Activated T-cell treated with anti-CD3 and anti-CD28 coated beads, Interleukin-2, amount 50 U/mL, for 4 hours (primary cell): Measurements from ENCODE around the gene RETN. TPM values are rescaled to one million over a fixed set of nuclear protein-coding genes. Genes with fewer than 3 reads are reported as not detected.
"Not testable (repeated sequence)": the region's sequence is repeated elsewhere in the genome, so short reads cannot be mapped to it uniquely, and the experiment has no call there.

Experiments used
- ATAC-seq, 2 donors: fragments of 200-7000 bp; cut with Tn5 transposase; one replicate each; pipeline ENCODE4 v1.10.0; 2021
- DNase-seq: peaks from one replicate; pipeline ENCODE4 v3.0.0-alpha.2; 2020
- H3K27me3 Mint-ChIP-seq: one replicate; pipeline ENCODE4 v1.8.0; 2021; ENCODE audit warnings: low read depth, mixed read lengths
- H3K36me3 Mint-ChIP-seq: one replicate; pipeline ENCODE4 v1.8.0; 2022; ENCODE audit warnings: mixed read lengths; ENCODE audit not compliant: insufficient read depth
- H3K4me1 Mint-ChIP-seq: one replicate; pipeline ENCODE4 v1.8.0; 2021; ENCODE audit warnings: low read depth, mixed read lengths
- H3K4me3 Mint-ChIP-seq: one replicate; pipeline ENCODE4 v1.8.0; 2021; ENCODE audit warnings: mild to moderate bottlenecking, moderate library complexity, mixed read lengths
- H3K9me3 Mint-ChIP-seq: one replicate; pipeline ENCODE4 v1.8.0; 2021; ENCODE audit warnings: mixed read lengths
- total RNA-seq, 3 donors: library from RNA; stranded (reverse); gene quantifications; one replicate each; pipeline ENCODE4 v1.2.1, GENCODE V29; 2021

The RETN gene
- total RNA-seq, 3 donors from 2014 or later: not detected

GRCh38 chr19:7643629-7644549, 25.0 kb upstream of the RETN start:
- H3K9me3 Mint-ChIP-seq, H3K36me3 Mint-ChIP-seq, H3K27me3 Mint-ChIP-seq, H3K4me3 Mint-ChIP-seq, ATAC-seq, DNase-seq: not testable (repeated sequence)
- H3K4me1 Mint-ChIP-seq: peaks cover 16% of the 10 kb centered on the region

- H3K36me3 Mint-ChIP-seq: peaks cover 8% of the 10 kb centered on the region
Measured at GRCh38 chr19:7644550-7644877, 24.3 kb upstream of the RETN start.

GRCh38 chr19:7645163-7645562, 23.7 kb upstream of the RETN start:
- ATAC-seq (no peak), DNase-seq (no peak)
- no peak overlapping the region for H3K4me3 Mint-ChIP-seq
- no peaks in the 10 kb centered on the region for H3K9me3 Mint-ChIP-seq
- peaks cover 8% of the 10 kb centered on the region for H3K36me3 Mint-ChIP-seq
- H3K27me3 Mint-ChIP-seq: no peaks in the 10 kb centered on the region
- H3K4me1 Mint-ChIP-seq: peaks cover 4% of the 10 kb centered on the region

More at GRCh38 chr19:7644550-7644877, 24.3 kb upstream of the RETN start:
- Mint-ChIP-seq H3K4me3 (no peak overlapping the region), H3K27me3 (no peaks in the 10 kb centered on the region), H3K4me1 (peaks cover 10% of the 10 kb centered on the region), H3K9me3 (no peaks in the 10 kb centered on the region)
- ATAC-seq (no peak), DNase-seq (no peak)

GRCh38 chr19:7645656-7646425, 23.0 kb upstream of the RETN start:
- no peak for ATAC-seq
- Mint-ChIP-seq H3K36me3 (peaks cover 8% of the 10 kb centered on the region), H3K4me3 (no peak overlapping the region), H3K4me1 (no peaks in the 10 kb centered on the region), H3K27me3 (no peaks in the 10 kb centered on the region), H3K9me3 (no peaks in the 10 kb centered on the region)
- no peak for DNase-seq

GRCh38 chr19:7646426-7646700, 22.5 kb upstream of the RETN start:
- no peaks in the 10 kb centered on the region for H3K27me3 Mint-ChIP-seq
- ATAC-seq: no peak
- H3K36me3 Mint-ChIP-seq: peaks cover 8% of the 10 kb centered on the region
- H3K4me3 Mint-ChIP-seq: no peak overlapping the region
- no peaks in the 10 kb centered on the region for H3K9me3 Mint-ChIP-seq
- DNase-seq: no peak
- H3K4me1 Mint-ChIP-seq: no peaks in the 10 kb centered on the region

- no peak for ATAC-seq
- H3K36me3 Mint-ChIP-seq: peaks cover 8% of the 10 kb centered on the region
- no peak overlapping the region for H3K4me3 Mint-ChIP-seq
- no peaks in the 10 kb centered on the region for H3K9me3 Mint-ChIP-seq
- no peak for DNase-seq
- H3K4me1 Mint-ChIP-seq: peaks cover 3% of the 10 kb centered on the region
- no peaks in the 10 kb centered on the region for H3K27me3 Mint-ChIP-seq
Measured at GRCh38 chr19:7647156-7647555, 21.7 kb upstream of the RETN start.

- H3K27me3 Mint-ChIP-seq: no peaks in the 10 kb centered on the region
- peaks cover 10% of the 10 kb centered on the region for H3K4me1 Mint-ChIP-seq
- H3K4me3 Mint-ChIP-seq: no peak overlapping the region
- ATAC-seq (no peak), DNase-seq (no peak)
- H3K36me3 Mint-ChIP-seq: peaks cover 8% of the 10 kb centered on the region
- no peaks in the 10 kb centered on the region for H3K9me3 Mint-ChIP-seq
Measured at GRCh38 chr19:7648265-7649014, 20.4 kb upstream of the RETN start.

- no peaks in the 10 kb centered on the region for H3K9me3 Mint-ChIP-seq
- no peak for DNase-seq
- ATAC-seq: no peak
- H3K4me3 Mint-ChIP-seq: no peak overlapping the region
- H3K4me1 Mint-ChIP-seq: peaks cover 10% of the 10 kb centered on the region
- no peaks in the 10 kb centered on the region for H3K27me3 Mint-ChIP-seq
- peaks cover 4% of the 10 kb centered on the region for H3K36me3 Mint-ChIP-seq
Measured at GRCh38 chr19:7650148-7650547, 18.7 kb upstream of the RETN start.

- H3K9me3 Mint-ChIP-seq: no peaks in the 10 kb centered on the region
- no peaks in the 10 kb centered on the region for H3K27me3 Mint-ChIP-seq
- peaks cover 10% of the 10 kb centered on the region for H3K4me1 Mint-ChIP-seq
- DNase-seq (peak; percentile 86), ATAC-seq (peak; percentile 88 to 91)
- H3K4me3 Mint-ChIP-seq: peak overlapping the region; percentile 64
- H3K36me3 Mint-ChIP-seq: no peaks in the 10 kb centered on the region
Measured at GRCh38 chr19:7652061-7652641, 16.7 kb upstream of the RETN start.

- DNase-seq: no peak
- H3K4me3 Mint-ChIP-seq: no peak overlapping the region
- H3K36me3 Mint-ChIP-seq: no peaks in the 10 kb centered on the region
- H3K9me3 Mint-ChIP-seq: no peaks in the 10 kb centered on the region
- no peak for ATAC-seq
- H3K4me1 Mint-ChIP-seq: peaks cover 22% of the 10 kb centered on the region
- H3K27me3 Mint-ChIP-seq: no peaks in the 10 kb centered on the region
Measured at GRCh38 chr19:7654401-7654800, 14.4 kb upstream of the RETN start.

- Mint-ChIP-seq H3K4me3 (no peak overlapping the region), H3K9me3 (no peaks in the 10 kb centered on the region), H3K36me3 (no peaks in the 10 kb centered on the region), H3K27me3 (no peaks in the 10 kb centered on the region), H3K4me1 (peaks cover 22% of the 10 kb centered on the region)
- ATAC-seq (no peak), DNase-seq (no peak)
Measured at GRCh38 chr19:7655581-7655980, 13.3 kb upstream of the RETN start.

- Mint-ChIP-seq H3K36me3 (no peaks in the 10 kb centered on the region), H3K4me1 (peaks cover 18% of the 10 kb centered on the region), H3K9me3 (no peaks in the 10 kb centered on the region), H3K27me3 (no peaks in the 10 kb centered on the region), H3K4me3 (no peak overlapping the region)
- DNase-seq: no peak
- ATAC-seq: peak; percentile 24 to 37
Measured at GRCh38 chr19:7657131-7657751, 11.6 kb upstream of the RETN start.

- H3K9me3 Mint-ChIP-seq: no peaks in the 10 kb centered on the region
- no peaks in the 10 kb centered on the region for H3K27me3 Mint-ChIP-seq
- ATAC-seq (peak; percentile 95 to 98), DNase-seq (no peak)
- H3K36me3 Mint-ChIP-seq: no peaks in the 10 kb centered on the region
- H3K4me3 Mint-ChIP-seq: peak overlapping the region; percentile 49
- H3K4me1 Mint-ChIP-seq: peaks cover 12% of the 10 kb centered on the region
Measured at GRCh38 chr19:7658219-7658686, 10.6 kb upstream of the RETN start.
